Activated CD4-positive, alpha-beta T cell treated with anti-CD3 and anti-CD28 coated beads, Interleukin-2, amount 10 ng/mL, durations not matched to agents 24 days and 14 days (primary cell): ENCODE data around the gene IL12RB2. TPM values are rescaled to one million over a fixed set of nuclear protein-coding genes. Genes with fewer than 3 reads are reported as not detected.

ENCODE experiments used
- DNase-seq: peaks from one replicate; pipeline ENCODE4 v3.0.0; 2022
- H3K27ac Mint-ChIP-seq: one replicate; pipeline ENCODE4 v1.8.0; 2022; ENCODE audit warnings: mild to moderate bottlenecking, mixed read lengths
- H3K27me3 Mint-ChIP-seq: one replicate; pipeline ENCODE4 v1.8.0; 2022; ENCODE audit warnings: mixed read lengths
- H3K36me3 Mint-ChIP-seq: one replicate; pipeline ENCODE4 v1.8.0; 2022; ENCODE audit warnings: low read depth, mild to moderate bottlenecking, mixed read lengths
- H3K4me1 Mint-ChIP-seq: one replicate; pipeline ENCODE4 v1.8.0; 2021; ENCODE audit warnings: mixed read lengths
- H3K4me3 Mint-ChIP-seq: one replicate; pipeline ENCODE4 v1.8.0; 2022; ENCODE audit warnings: mild to moderate bottlenecking, moderate library complexity, mixed read lengths
- H3K9me3 Mint-ChIP-seq: one replicate; pipeline ENCODE4 v1.8.0; 2021; ENCODE audit warnings: mixed read lengths
- intact Hi-C: fragments of 100-400 bp; cut with micrococcal nuclease; formaldehyde crosslinking; loops from one replicate; pipeline ENCODE4 v1.15.1; 2023
- total RNA-seq: library from RNA; stranded (reverse); gene quantifications from 2 replicates; pipeline ENCODE4 v1.2.3, GENCODE V29; 2022

IL12RB2 gene
- total RNA-seq: 138 and 146 TPM in 2 replicates

DNA sequence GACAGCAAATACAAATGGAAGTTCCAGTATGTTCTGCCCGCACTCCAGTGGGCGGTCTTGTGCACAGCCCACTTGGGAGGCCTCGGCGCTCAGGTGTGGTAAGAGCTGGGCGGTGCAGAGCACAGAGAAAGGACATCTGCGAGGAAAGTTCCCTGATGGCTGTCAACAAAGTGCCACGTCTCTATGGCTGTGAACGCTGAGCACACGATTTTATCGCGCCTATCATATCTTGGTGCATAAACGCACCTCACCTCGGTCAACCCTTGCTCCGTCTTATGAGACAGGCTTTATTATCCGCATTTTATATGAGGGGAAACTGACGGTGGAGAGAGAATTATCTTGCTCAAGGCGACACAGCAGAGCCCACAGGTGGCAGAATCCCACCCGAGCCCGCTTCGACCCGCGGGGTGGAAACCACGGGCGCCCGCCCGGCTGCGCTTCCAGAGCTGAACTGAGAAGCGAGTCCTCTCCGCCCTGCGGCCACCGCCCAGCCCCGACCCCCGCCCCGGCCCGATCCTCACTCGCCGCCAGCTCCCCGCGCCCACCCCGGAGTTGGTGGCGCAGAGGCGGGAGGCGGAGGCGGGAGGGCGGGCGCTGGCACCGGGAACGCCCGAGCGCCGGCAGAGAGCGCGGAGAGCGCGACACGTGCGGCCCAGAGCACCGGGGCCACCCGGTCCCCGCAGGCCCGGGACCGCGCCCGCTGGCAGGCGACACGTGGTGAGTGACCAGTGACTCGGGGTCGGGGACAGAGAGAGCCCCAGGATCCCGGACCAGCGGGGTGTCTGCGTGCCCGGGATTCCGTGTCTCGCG is at the start of gene IL12RB2:
Gene IL12RB2, plus strand, starts transcription at position 623 of the 810 bp plus-strand sequence. CDS start 12,496 bp downstream, outside the sequence.
- DNase-seq: peak; percentile 93
- Mint-ChIP-seq H3K4me3 (peak within 1 kb of the TSS; percentile 97), H3K4me1 (peaks cover 64% of the 10 kb centered on the region), H3K36me3 (peaks cover 39% of the 10 kb centered on the region), H3K27ac (peak within 1 kb of the TSS; percentile 100), H3K9me3 (peaks cover 2% of the 10 kb centered on the region), H3K27me3 (no peaks in the 10 kb centered on the region)
- intact Hi-C loops: loop anchor here (1.0 to 10.0 kb wide), 3 partner anchors 123 to 933 kb away; partner anchors contain the start of genes GADD45A and SERBP1

- peaks cover 24% of the 10 kb centered on the region for H3K4me1 Mint-ChIP-seq
- H3K4me3 Mint-ChIP-seq: no peak overlapping the region
- H3K36me3 Mint-ChIP-seq: no peaks in the 10 kb centered on the region
- no peaks in the 10 kb centered on the region for H3K27me3 Mint-ChIP-seq
- intact Hi-C loops: no loop called here
- DNase-seq: peak; percentile 83
- peaks cover 6% of the 10 kb centered on the region for H3K9me3 Mint-ChIP-seq
- no peak overlapping the region for H3K27ac Mint-ChIP-seq
Measured at GRCh38 chr1:67261680-67262079, 46.0 kb upstream of the IL12RB2 start.

DNA sequence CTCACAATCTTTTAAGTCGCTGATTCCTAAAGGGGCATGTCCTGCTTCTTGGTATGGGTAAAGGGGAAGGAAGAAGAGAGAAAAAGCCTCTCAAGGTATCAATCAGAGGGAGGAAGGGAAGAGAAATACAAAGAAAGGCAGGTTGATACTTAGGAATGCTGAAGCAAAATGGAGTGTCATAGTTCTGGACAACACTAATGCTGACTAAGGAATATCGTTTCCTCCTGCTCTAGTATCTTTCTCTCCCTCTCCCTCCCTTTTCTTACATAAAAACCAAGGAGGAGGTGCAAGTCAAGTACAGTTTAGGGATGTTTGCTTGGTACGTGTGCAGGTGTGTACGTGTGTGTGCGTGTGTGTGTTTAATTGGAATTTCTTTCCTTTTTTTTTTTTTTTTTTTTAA is 44.9 kb upstream of the IL12RB2 start:
- DNase-seq: no peak
- H3K4me1 Mint-ChIP-seq: peaks cover 20% of the 10 kb centered on the region
- no peaks in the 10 kb centered on the region for H3K27me3 Mint-ChIP-seq
- H3K36me3 Mint-ChIP-seq: no peaks in the 10 kb centered on the region
- no peak overlapping the region for H3K27ac Mint-ChIP-seq
- no peak overlapping the region for H3K4me3 Mint-ChIP-seq
- intact Hi-C loops: no loop called here
- peaks cover 6% of the 10 kb centered on the region for H3K9me3 Mint-ChIP-seq

DNA sequence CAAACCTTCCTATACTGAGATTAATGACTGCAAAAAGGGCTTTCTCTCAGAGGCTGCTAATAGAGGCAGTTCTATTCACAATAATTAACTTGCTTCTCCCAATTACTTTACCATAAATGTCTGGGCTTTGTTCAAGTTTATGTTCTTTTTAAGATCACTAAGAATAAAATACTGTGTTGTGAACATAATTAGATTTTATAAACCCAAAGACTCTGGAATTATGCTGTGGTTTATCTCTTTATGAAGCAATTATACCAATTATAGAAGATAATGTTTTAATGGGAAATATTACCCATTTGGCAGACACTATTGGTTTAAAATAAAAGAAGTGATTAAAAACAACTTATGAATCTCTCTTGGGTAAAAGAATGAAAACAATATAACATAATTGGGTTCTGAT is 43.5 kb upstream of the IL12RB2 start:
- no peak for DNase-seq
- H3K27me3 Mint-ChIP-seq: no peaks in the 10 kb centered on the region
- no peak overlapping the region for H3K4me3 Mint-ChIP-seq
- peaks cover 23% of the 10 kb centered on the region for H3K4me1 Mint-ChIP-seq
- no peaks in the 10 kb centered on the region for H3K9me3 Mint-ChIP-seq
- H3K27ac Mint-ChIP-seq: peak overlapping the region; percentile 37
- intact Hi-C loops: loop anchor here (2.0 kb wide), 1 partner anchor 29 kb away; no protein-coding TSS in a partner anchor
- H3K36me3 Mint-ChIP-seq: no peaks in the 10 kb centered on the region

DNA sequence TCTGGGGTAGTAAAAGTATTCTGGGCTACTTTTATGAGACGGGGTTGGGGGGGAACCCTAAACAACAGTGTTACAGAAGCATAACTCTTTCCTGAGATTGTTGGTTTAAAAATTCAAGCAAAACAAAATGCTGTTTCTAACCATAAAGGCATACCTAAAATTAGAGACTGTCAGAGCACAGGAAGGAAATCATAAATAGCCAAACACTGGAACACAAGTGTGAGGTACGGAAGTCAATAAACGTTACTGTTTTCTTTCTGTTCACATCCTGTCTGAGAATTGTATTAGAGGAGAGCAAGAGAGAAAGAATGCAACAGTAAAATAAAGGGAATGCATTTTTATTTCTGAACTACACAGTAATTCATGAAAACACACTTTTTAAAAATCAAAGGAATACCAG is 42.8 kb upstream of the IL12RB2 start:
- Mint-ChIP-seq H3K4me1 (peaks cover 23% of the 10 kb centered on the region), H3K36me3 (no peaks in the 10 kb centered on the region), H3K27ac (peak overlapping the region; percentile 67), H3K9me3 (peaks cover under 1% of the 10 kb centered on the region), H3K27me3 (no peaks in the 10 kb centered on the region), H3K4me3 (peak overlapping the region; percentile 18)
- intact Hi-C loops: loop anchor here (2.0 kb wide), 1 partner anchor 30 kb away; no protein-coding TSS in a partner anchor
- DNase-seq: no peak

DNA sequence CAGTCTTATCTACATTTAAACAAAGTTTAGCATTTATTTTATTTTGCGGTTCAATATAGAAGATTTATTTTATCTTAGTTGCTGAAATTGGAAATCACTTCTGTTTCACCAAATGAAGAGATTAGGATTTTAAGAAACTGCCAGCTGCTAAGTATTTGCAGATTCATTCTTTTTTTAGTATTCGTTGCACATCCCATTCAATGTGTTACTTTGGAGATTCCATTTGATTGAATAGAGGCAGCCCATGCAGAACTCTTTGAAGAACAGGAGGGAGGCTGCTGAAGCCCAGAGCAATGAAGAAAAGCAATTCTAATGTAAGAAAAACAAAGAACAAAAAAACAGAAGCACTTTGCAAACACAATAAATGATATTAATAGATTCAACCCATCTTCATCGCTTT is 38.6 kb upstream of the IL12RB2 start:
- Mint-ChIP-seq H3K4me3 (no peak overlapping the region), H3K9me3 (peaks cover 24% of the 10 kb centered on the region), H3K36me3 (peaks cover 24% of the 10 kb centered on the region), H3K27ac (no peak overlapping the region), H3K4me1 (peaks cover 27% of the 10 kb centered on the region), H3K27me3 (no peaks in the 10 kb centered on the region)
- intact Hi-C loops: no loop called here
- DNase-seq: no peak

DNA sequence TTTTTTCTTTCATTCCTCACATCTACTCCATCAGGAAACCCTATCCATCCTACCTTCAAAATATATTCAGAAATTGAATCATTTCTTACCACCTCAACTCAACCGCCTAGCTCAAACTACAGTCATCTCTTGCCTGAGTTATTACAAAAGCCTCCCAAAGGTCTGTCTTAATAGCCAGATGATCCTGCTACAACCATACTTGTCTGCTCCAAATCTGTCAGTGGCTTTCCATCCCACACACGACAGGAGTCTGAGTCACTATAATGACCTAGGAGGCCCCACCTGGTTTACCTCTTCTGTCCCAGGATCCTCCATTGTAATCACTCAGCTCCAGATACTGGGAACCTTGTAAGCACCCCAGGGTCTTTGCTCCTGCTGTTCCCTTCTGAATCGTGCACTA is 37.1 kb upstream of the IL12RB2 start:
- Mint-ChIP-seq H3K27ac (peak overlapping the region; percentile 43), H3K36me3 (peaks cover 25% of the 10 kb centered on the region), H3K4me3 (no peak overlapping the region), H3K27me3 (no peaks in the 10 kb centered on the region), H3K9me3 (peaks cover 28% of the 10 kb centered on the region), H3K4me1 (peaks cover 35% of the 10 kb centered on the region)
- intact Hi-C loops: no loop called here
- DNase-seq: no peak

GRCh38 chr1:67273591-67273990 is 34.1 kb upstream of the IL12RB2 start:
- Mint-ChIP-seq H3K4me3 (no peak overlapping the region), H3K27me3 (no peaks in the 10 kb centered on the region), H3K9me3 (peaks cover 40% of the 10 kb centered on the region), H3K36me3 (peaks cover 37% of the 10 kb centered on the region), H3K4me1 (peaks cover 43% of the 10 kb centered on the region), H3K27ac (peak overlapping the region; percentile 72)
- intact Hi-C loops: no loop called here
- no peak for DNase-seq

DNA sequence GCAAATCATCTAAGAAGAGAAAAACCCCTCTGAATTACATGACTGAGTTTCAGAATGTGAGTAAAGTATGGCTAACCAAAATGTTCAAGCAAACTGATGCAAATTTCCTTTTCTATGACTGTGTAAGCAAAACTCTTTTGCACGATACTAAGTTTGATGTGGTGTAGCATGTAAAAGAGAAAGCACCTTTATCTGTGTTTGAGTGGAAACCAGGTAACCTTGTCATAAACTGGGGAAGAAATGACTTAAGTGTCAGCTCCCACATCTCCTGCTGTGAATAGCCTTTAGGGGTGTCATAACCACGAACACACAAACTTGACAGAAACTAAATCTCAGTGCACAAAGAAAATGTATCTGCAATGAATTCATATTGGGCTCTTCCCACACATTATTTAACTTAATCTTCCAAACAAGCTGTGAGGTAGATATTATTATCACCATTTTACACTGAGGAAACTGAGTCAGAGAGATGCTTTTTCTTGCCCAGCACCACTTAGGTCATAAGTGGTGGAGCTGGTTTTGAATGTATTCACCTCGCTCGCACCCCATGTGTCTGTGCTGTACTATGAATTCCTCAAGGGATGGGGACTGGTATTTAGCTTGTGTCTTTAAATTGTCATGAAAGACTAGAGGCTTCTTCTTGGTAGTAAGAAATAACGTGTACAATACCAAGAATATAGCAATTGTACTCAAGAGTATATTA is 32.9 kb upstream of the IL12RB2 start:
- Mint-ChIP-seq H3K4me3 (no peak overlapping the region), H3K27me3 (no peaks in the 10 kb centered on the region), H3K4me1 (peaks cover 43% of the 10 kb centered on the region), H3K36me3 (peaks cover 37% of the 10 kb centered on the region), H3K9me3 (peaks cover 40% of the 10 kb centered on the region), H3K27ac (peak overlapping the region; percentile 76)
- DNase-seq: peak; percentile 85
- intact Hi-C loops: loop anchor here (1.0 to 2.0 kb wide), 9 partner anchors 12 to 410 kb away; no protein-coding TSS in a partner anchor

DNA sequence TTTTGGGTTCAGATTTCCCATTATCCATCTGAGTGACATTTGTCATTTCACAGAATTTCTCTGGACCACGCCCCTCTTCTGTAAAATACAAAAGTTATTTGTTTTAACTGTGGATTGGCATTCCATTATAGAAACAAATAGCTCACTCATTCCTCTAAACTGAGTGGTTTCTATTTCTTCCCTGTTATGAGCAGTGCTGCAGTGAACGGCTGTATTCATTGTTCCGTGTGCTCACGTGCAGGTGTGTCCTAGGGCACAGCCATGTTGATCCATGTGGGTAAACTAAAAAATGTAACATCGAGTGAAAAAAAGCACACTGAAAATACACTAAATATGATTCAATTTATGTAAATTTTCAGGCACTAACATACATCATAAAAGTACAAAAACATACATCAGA is 27.0 kb upstream of the IL12RB2 start:
- H3K4me1 Mint-ChIP-seq: peaks cover 19% of the 10 kb centered on the region
- peaks cover 11% of the 10 kb centered on the region for H3K9me3 Mint-ChIP-seq
- no peak overlapping the region for H3K27ac Mint-ChIP-seq
- H3K36me3 Mint-ChIP-seq: peaks cover 11% of the 10 kb centered on the region
- H3K4me3 Mint-ChIP-seq: no peak overlapping the region
- no peak for DNase-seq
- intact Hi-C loops: no loop called here
- no peaks in the 10 kb centered on the region for H3K27me3 Mint-ChIP-seq

DNA sequence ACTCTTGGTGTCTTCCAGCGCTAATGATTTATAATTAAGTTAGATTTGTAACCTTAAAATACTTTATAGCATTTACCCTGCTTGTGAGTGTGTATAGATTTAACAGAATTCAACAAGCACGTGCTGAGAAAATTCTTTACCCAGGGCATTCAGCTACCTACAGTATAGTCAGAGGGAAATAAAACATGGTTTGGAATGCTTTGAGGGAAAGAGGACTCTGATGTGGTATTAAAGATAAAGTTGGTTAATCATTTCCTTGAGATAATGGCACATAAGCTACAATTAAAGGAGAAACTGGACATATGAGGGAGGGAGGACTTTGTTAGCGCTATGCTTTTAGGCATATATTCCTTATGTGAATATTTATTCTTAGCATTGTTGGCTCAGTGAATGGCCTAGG is 26.4 kb upstream of the IL12RB2 start:
- Mint-ChIP-seq H3K4me1 (peaks cover 19% of the 10 kb centered on the region), H3K9me3 (peaks cover 6% of the 10 kb centered on the region), H3K27me3 (no peaks in the 10 kb centered on the region), H3K27ac (no peak overlapping the region), H3K4me3 (no peak overlapping the region), H3K36me3 (peaks cover 5% of the 10 kb centered on the region)
- DNase-seq: no peak
- intact Hi-C loops: no loop called here

DNA sequence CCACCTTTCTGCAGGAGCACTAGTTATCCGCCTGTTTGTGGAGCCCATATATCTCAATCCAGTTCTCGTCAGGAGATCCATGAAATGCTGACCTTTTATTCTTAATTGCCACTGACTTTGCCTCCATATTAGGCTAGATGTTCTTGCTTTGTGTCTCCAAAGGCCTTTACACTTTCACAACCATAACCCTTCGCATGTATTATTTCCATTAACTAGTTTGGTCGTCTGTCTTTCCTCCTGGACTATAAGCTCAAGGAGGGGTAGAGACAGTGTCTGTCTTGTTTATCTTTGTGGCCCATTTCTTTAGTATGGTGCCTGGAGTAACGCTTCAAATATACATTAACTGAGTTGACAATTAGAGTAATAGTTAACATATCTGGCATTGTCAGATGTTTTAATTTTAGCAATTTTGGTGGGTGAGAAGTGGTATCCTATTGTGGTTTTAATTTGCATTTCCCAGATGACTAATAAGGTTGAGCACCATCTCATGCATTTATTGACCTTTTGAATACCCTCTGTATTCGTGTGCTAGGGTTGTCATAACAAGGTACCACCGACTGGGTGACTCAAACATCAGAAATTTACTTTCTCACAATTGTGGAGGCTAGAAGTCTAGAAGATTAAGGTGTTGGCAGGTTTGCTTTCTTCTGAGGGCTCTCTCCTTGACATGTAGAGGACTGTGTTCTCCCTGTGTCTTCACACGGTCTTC is 21.7 kb upstream of the IL12RB2 start:
- no peaks in the 10 kb centered on the region for H3K27me3 Mint-ChIP-seq
- peak overlapping the region; percentile 80 for H3K27ac Mint-ChIP-seq
- H3K4me1 Mint-ChIP-seq: peaks cover 33% of the 10 kb centered on the region
- intact Hi-C loops: loop anchor here (1.0 kb wide), 4 partner anchors 8 to 47 kb away; no protein-coding TSS in a partner anchor
- H3K4me3 Mint-ChIP-seq: peak overlapping the region; percentile 4
- no peak for DNase-seq
- no peaks in the 10 kb centered on the region for H3K9me3 Mint-ChIP-seq
- H3K36me3 Mint-ChIP-seq: peaks cover 4% of the 10 kb centered on the region

DNA sequence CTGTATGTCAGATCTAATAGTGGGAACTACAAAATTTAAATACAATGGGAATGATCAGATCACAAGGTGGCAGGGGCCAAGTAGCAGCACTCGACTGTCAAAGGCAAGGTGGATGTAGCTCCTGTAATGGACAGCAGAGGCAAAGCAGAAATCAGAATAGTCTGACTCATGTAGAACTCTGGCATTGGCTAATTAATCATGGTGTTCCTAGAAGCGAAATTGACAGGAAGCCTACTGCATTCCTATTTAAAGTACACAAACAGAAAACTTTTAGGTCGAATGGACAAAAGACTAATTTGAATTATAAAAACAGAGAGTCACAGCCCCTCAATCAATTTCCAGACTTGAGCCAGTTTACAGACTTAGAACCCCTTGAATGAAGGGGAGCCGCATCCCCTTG is 17.4 kb upstream of the IL12RB2 start:
- Mint-ChIP-seq H3K9me3 (peaks cover 12% of the 10 kb centered on the region), H3K36me3 (peaks cover 11% of the 10 kb centered on the region), H3K27ac (no peak overlapping the region), H3K27me3 (no peaks in the 10 kb centered on the region), H3K4me3 (no peak overlapping the region), H3K4me1 (peaks cover 55% of the 10 kb centered on the region)
- no peak for DNase-seq
- intact Hi-C loops: no loop called here
